HepG2 (cell line): ENCODE measurements around the gene DPAGT1. TPM values are rescaled to one million over a fixed set of nuclear protein-coding genes. Genes with fewer than 3 reads are reported as not detected.

Experiments used
- CBFB ChIP-seq: sonication (generic); formaldehyde crosslinking; IDR thresholded peaks from 2 replicates; pipeline ENCODE4 v1.4.0; 2020; ENCODE audit warnings: missing genetic modification reagents
- CSRNP2 ChIP-seq: sonication (generic); formaldehyde crosslinking; conservative IDR thresholded peaks from 2 replicates; pipeline ENCODE4 v1.8.0; 2022; ENCODE audit warnings: low read depth, missing genetic modification reagents
- ELF1 ChIP-seq: sonication (generic); formaldehyde crosslinking; IDR thresholded peaks from 2 replicates; pipeline ENCODE4 v1.4.0; 2020; ENCODE audit warnings: missing genetic modification reagents
- EZH2 ChIP-seq: conservative IDR thresholded peaks from 2 replicates; pipeline ENCODE4 v1.6.1; 2012; ENCODE audit warnings: mild to moderate bottlenecking, low read depth, low read length, moderate library complexity
- HNRNPL ChIP-seq: fragments of 200-400 bp; formaldehyde crosslinking; IDR thresholded peaks from 2 replicates; pipeline ENCODE4 v1.6.1; 2017; ENCODE audit warnings: mild to moderate bottlenecking, low read depth, low read length
- ISX ChIP-seq: sonication (generic); formaldehyde crosslinking; conservative IDR thresholded peaks from 2 replicates; pipeline ENCODE4 v1.5.0; 2020; ENCODE audit warnings: missing genetic modification reagents
- MLX ChIP-seq: IDR thresholded peaks from 2 replicates; pipeline ENCODE4 v1.6.1; 2016
- NCOA2 ChIP-seq: sonication (generic); formaldehyde crosslinking; IDR thresholded peaks from 2 replicates; pipeline ENCODE4 v1.8.0; 2022; ENCODE audit warnings: inconsistent platforms
- NFYC ChIP-seq: IDR thresholded peaks from 2 replicates; pipeline ENCODE4 v1.6.1; 2016; ENCODE audit warnings: missing genetic modification reagents, missing compliant biosample characterization
- RFX5 ChIP-seq: IDR thresholded peaks from 2 replicates; pipeline ENCODE4 v1.6.1; 2011; ENCODE audit warnings: low read depth, low read length, improper control_type of control experiment
- SIN3A ChIP-seq: IDR thresholded peaks from 2 replicates; pipeline ENCODE4 v1.6.1; 2011; ENCODE audit warnings: low read depth, mild to moderate bottlenecking, control low read depth, low read length, borderline replicate concordance
- SP4 ChIP-seq: sonication (generic); formaldehyde crosslinking; IDR thresholded peaks from 2 replicates; pipeline ENCODE4 v1.8.1; 2023; ENCODE audit warnings: mild to moderate bottlenecking, missing genetic modification reagents
- THAP7 ChIP-seq: sonication (generic); formaldehyde crosslinking; IDR thresholded peaks from 2 replicates; pipeline ENCODE4 v1.8.1; 2023; ENCODE audit warnings: mild to moderate bottlenecking, missing genetic modification reagents
- TP53 ChIP-seq: sonication (generic); formaldehyde crosslinking; conservative IDR thresholded peaks from 2 replicates; pipeline ENCODE4 v1.4.0; 2020; ENCODE audit warnings: missing genetic modification reagents
- ZBTB26 ChIP-seq: IDR thresholded peaks from 2 replicates; pipeline ENCODE4 v1.6.1; 2016; ENCODE audit warnings: missing compliant biosample characterization, missing genetic modification reagents, borderline replicate concordance
- ZBTB7B ChIP-seq: sonication (generic); formaldehyde crosslinking; IDR thresholded peaks from 2 replicates; pipeline ENCODE4 v1.4.0; 2020; ENCODE audit warnings: missing genetic modification reagents
- ZEB1 ChIP-seq: IDR thresholded peaks from 2 replicates; pipeline ENCODE4 v1.6.1; 2012; ENCODE audit warnings: mild to moderate bottlenecking, low read depth, inconsistent platforms; ENCODE audit not compliant: insufficient replicate concordance
- ZFP36L2 ChIP-seq: sonication (generic); formaldehyde crosslinking; IDR thresholded peaks from 2 replicates; pipeline ENCODE4 v1.4.0; 2020; ENCODE audit warnings: missing genetic modification reagents
- ZNF317 ChIP-seq: sonication (generic); formaldehyde crosslinking; IDR thresholded peaks from 2 replicates; pipeline ENCODE4 v1.5.0; 2020; ENCODE audit warnings: mild to moderate bottlenecking, missing genetic modification reagents
- ZNF44 ChIP-seq: sonication (generic); formaldehyde crosslinking; IDR thresholded peaks from 2 replicates; pipeline ENCODE4 v1.5.1; 2020; ENCODE audit warnings: mild to moderate bottlenecking, missing genetic modification reagents
- ZNF549 ChIP-seq: sonication (generic); formaldehyde crosslinking; IDR thresholded peaks from 2 replicates; pipeline ENCODE4 v1.5.0; 2020; ENCODE audit warnings: missing genetic modification reagents
- ZNF703 ChIP-seq: sonication (generic); formaldehyde crosslinking; IDR thresholded peaks from 2 replicates; pipeline ENCODE4 v1.5.1; 2020; ENCODE audit warnings: missing genetic modification reagents, mild to moderate bottlenecking, moderate library complexity, borderline replicate concordance
- ZNF704 ChIP-seq: sonication (generic); formaldehyde crosslinking; IDR thresholded peaks from 2 replicates; pipeline ENCODE4 v1.8.1; 2023; ENCODE audit warnings: mild to moderate bottlenecking, inconsistent platforms, moderate library complexity, missing genetic modification reagents, borderline replicate concordance
- ZNF747 ChIP-seq: sonication (generic); formaldehyde crosslinking; IDR thresholded peaks from 2 replicates; pipeline ENCODE4 v1.8.1; 2023; ENCODE audit warnings: missing genetic modification reagents, mild to moderate bottlenecking, borderline replicate concordance
- ZNF749 ChIP-seq: sonication (generic); formaldehyde crosslinking; IDR thresholded peaks from 2 replicates; pipeline ENCODE4 v1.8.0; 2022; ENCODE audit warnings: mild to moderate bottlenecking, missing genetic modification reagents, moderate library complexity, borderline replicate concordance
- ZNF780A ChIP-seq: sonication (generic); formaldehyde crosslinking; IDR thresholded peaks from 2 replicates; pipeline ENCODE4 v1.8.0; 2022; ENCODE audit warnings: mild to moderate bottlenecking, missing genetic modification reagents, moderate library complexity
- polyA plus RNA-seq, 8 experiments: library from polyadenylated mRNA; depleted of rRNA in 3 of 8; stranded (reverse) in 7 of 8; unstranded in 1 of 8; fragments of >200 nt; fragmentation: Illumina TruSeq in 4 of 8; extraction: Trizol in 4 of 8; gene quantifications; 2 replicates each; pipeline versions ENCODE4 v1.2.1 to v1.2.3, GENCODE V29; 2011 to 2016; ENCODE audit warnings: low read depth in 4 of 8, missing spikeins in 1 of 8, mixed read lengths in 1 of 8; ENCODE audit not compliant: insufficient read depth in 1 of 8
- total RNA-seq, 5 experiments: library from RNA; depleted of rRNA; stranded (reverse); fragments of >200 nt; fragmentation: Illumina TruSeq; extraction: Trizol; gene quantifications; 2 replicates each; pipeline ENCODE4 v1.2.3, GENCODE V29; 2016; ENCODE audit warnings: low read depth in 1 of 5

DPAGT1 gene
- total and polyA plus RNA-seq, 2 of the 13 experiments (the other 11 are each of a cell fraction or from before 2014, with no cell fraction given): 37.6 to 70.7 TPM

GRCh38 chr11:119057000-119057769 lies 44.5 kb downstream of the DPAGT1 start, which contains the start of gene HYOU1 (continued):
- TF ChIP-seq HNRNPL (no peak; the same call in 1 of the 2 replicates), ZNF780A (CRISPR knock-in tag) (no peak), RFX5 (no peak), TP53 (CRISPR knock-in tag) (no peak), ZNF704 (no peak), CSRNP2 (CRISPR knock-in tag) (no peak), ZNF703 (no peak), ZNF44 (CRISPR knock-in tag) (0 out of 2 replicates have a peak, but pooled peaks have one; percentile 67), SIN3A (peak; percentile 81; the same call in 1 of the 2 replicates), ZNF749 (CRISPR knock-in tag) (peak; percentile 14; the same call in 1 of the 2 replicates), ISX (CRISPR knock-in tag) (no peak), EZH2 (no peak), NFYC (CRISPR knock-in tag) (peak; percentile 85), SP4 (CRISPR knock-in tag) (peak; percentile 73; the same call in 1 of the 2 replicates), THAP7 (CRISPR knock-in tag) (no peak), CBFB (CRISPR knock-in tag) (no peak), ZFP36L2 (CRISPR knock-in tag) (no peak), ZNF549 (CRISPR knock-in tag) (no peak), ZBTB26 (CRISPR knock-in tag) (peak; percentile 83), ZBTB7B (peak; percentile 45; the same call in 1 of the 2 replicates), NCOA2 (CRISPR knock-in tag) (0 out of 2 replicates have a peak, but pooled peaks have one; percentile 27), ZNF747 (CRISPR knock-in tag) (peak; percentile 56), ZNF317 (CRISPR knock-in tag) (peak; percentile 43; the same call in 1 of the 2 replicates), ZEB1 (peak; percentile 74), MLX (CRISPR knock-in tag) (no peak), ELF1 (CRISPR knock-in tag) (peak; percentile 79)
